DMS79 treated with DMSO at 0.1 percent for 48 hours (cell line): ENCODE measurements around the gene IRF9.

ENCODE experiments used
- DNase-seq: peaks from one replicate; lab custom pipeline; 2025; lab: John Stamatoyannopoulos, UW

Gene IRF9, protein sequence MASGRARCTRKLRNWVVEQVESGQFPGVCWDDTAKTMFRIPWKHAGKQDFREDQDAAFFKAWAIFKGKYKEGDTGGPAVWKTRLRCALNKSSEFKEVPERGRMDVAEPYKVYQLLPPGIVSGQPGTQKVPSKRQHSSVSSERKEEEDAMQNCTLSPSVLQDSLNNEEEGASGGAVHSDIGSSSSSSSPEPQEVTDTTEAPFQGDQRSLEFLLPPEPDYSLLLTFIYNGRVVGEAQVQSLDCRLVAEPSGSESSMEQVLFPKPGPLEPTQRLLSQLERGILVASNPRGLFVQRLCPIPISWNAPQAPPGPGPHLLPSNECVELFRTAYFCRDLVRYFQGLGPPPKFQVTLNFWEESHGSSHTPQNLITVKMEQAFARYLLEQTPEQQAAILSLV

DNA sequence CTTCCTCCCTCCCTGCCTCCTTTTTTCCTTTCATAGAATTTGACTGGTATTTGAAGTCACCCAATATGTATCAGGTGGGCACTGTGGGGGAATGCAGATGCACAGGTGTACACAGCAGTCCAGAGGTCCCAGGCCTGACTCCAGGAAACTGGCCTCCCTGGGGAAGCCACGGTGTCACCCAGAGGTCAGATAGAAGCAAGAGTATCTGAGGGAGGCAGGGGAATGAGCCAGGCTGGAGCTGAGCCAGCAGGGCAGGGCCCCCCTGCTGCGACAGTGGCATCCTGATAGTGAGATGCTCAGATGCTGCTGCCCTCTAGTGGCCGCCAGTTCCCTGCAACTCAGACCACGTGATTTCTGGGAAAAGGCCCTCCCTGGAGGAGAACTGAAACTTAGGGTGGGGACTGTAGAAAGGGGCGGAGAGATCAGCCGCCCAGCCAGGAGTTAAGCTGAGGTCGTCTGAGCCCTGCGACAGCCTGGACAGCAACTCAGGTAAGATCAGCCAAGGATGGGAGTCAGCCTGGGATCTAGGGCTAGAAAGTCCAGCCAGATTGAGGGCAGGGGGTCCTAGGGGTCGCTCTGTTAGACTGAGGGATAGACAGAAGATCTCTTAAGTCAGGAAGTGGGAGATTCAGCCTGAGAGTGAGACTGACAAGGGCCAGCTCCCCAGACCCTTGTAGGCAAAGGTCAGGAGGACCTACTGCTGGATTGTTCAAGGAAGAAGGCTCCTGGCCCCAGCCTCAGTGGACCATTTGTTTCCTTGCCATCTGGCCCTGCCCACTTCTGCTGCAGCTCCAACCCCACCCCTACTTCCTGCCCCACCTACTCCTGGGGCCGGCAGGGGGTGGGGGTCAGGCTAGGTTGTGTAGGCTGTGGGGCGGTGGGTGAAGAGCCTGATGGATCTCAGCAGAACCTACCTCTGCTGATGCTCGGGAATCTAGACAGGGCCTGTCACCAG lies at the start of gene IRF9:
Gene IRF9 (plus strand): TSS at position 416 of the 955 bp plus-strand sequence. CDS start 880 bp downstream, outside the sequence.
- DNase-seq, result peak; percentile 99

DNA sequence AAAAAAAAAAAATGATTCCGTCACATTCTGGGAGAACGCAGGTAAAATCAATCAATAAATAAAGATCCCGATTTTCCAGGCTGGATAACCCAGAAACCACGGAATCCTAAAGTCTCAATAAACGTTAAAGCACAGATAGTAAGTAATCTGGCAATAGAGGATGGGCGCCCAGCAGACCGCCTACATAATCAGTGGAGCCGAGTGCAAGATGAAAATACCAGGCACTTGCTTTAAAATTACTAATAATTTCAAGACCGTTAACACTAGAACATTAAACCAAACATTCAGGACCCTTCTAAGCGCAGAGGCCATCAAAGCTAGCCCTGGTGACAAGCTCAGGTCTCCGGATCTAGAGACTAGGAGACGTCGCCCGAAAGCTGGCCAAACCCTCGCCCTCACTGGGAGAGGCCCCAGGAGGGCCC lies 47.7 kb upstream of the IRF9 start:
- peak; percentile 48 for DNase-seq

DNA sequence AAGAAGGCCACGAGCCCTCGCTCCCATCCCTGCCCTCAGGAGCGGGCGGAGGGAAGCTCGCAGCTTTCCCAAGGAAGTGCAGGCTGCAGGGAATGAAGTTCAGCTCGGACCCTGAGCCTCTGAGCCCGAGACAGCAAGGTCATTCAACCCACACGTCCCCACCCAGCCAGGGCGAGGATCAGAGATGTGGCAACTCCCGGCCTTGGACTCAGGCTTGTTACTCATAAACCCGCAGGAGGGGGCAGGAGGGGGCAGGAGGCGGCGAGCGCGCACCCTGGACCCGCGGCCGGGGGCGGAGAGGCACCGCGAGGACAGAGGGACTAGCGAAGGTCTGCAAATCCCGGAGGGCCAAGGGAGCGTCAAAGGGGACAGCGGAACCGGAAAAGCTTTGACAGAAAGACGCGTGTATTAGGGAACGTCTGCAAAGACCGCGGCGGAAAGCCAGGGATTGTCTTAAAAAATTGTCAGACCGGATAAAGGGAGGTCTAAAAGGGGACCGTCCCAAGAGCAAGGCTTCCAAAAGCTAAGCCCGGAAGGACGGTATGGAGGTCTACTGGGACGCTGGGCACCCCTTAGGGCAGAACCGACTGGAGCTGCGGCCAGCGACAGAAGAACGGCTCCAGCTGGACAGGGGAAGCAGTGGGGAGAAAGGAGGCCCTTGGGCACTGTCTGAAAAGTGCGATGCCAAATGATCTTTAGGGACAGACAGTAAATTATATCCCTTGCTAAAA lies 47.1 kb upstream of the IRF9 start:
- DNase-seq, result peak; percentile 96

GRCh38 chr14:24114532-24115421 lies 46.3 kb upstream of the IRF9 start, which contains the start of the genes DCAF11 and NRL:
Gene DCAF11, plus strand, starts transcription at chr14:24114777. Its CDS starts 818 bp downstream, at chr14:24115595.
Gene NRL, minus strand, starts transcription at chr14:24114949. Its CDS starts 32,101 bp downstream, at chr14:24082848.
- peak; percentile 100 for DNase-seq

DNA sequence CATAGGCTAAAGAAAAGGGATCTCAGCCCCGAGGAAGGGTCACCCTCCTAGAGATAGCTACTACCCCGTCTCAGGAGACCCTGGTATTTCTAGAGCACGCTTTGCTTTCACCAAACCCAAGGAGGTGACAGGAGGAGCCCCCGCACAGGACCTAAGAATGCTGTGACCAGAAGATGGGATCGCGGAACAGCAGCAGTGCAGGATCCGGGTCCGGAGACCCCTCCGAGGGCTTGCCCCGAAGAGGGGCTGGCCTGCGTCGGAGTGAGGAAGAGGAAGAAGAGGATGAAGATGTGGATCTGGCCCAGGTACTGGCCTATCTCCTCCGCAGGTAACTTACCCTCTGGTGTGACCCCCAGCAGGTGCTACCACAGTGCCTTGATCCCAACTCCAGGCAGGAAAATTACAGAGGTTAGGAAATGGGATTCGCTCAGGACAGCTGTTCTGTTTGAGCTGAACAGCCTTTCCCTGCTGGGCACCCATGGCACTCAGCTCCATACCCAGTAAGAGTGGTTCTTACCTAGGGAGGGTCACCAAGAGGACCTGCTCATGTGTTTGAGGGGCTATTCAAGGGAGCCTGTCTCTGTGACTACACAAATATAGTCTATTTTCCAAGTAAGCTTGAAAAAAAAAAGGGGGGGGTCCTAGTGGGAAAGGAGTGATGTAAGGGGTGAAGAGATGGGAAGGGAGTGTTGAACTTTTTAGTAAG lies 45.5 kb upstream of the IRF9 start:
- no peak for DNase-seq

- DNase-seq, result no peak
These were observed 44.8 kb upstream of the IRF9 start for GRCh38 chr14:24116128-24116814.

GRCh38 chr14:24117179-24117578 lies 43.9 kb upstream of the IRF9 start:
- no peak for DNase-seq

GRCh38 chr14:24119691-24120090 lies 41.4 kb upstream of the IRF9 start:
- no peak for DNase-seq

GRCh38 chr14:24121210-24121609 lies 39.9 kb upstream of the IRF9 start:
- DNase-seq, result no peak

- DNase-seq, result no peak
These were observed 38.6 kb upstream of the IRF9 start for GRCh38 chr14:24122416-24122815.

GRCh38 chr14:24122898-24123297 lies 38.2 kb upstream of the IRF9 start:
- DNase-seq, result no peak

DNA sequence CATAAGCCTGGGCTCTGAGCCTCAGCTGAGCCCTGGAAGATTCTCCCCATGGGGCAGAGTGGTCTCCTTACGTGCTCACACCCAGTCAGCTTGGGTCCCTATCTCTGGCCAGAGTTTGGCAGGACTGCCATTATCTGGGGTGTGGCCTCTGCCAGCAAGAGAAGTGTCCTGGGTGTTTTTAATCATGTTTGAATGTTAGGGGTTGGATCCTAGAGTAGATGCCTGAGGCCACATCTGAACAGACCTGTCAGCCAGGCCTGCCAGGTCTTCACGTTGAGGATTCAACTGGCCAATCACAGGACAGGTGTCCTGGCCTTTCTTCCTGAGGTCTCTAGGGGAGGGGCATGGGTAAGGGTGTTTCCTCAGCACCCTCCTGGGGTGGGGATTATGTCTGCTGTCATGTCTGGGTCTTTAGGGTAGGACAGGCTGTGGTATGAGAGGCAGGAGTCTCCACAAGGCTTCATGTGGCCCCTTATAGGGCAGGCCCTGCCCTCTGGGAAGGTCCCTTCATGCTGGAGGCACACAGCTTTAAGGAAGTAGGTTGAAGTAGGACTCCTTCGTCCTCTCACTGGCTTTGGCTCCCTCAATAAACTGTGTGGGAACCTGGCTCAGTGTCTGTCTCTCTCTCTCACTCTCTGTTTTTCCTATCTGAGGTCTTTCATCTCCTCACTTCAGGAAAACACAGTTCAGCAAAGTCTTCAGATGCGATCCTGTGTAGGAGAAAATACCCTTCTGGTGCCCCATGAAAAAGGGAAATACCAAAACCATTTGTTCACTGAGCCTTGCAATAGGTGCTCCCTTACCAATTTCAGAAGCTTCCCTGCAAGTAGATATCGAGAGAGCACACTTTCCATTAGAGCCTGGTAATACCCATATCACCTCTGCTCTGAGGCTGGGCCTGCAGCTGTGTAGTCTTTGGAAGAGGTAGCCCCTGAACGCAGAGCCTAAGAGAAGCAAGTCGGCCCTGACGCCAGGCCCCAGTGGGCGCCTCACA lies 37.3 kb upstream of the IRF9 start:
- DNase-seq, result no peak

- no peak for DNase-seq
These were observed 34.1 kb upstream of the IRF9 start for GRCh38 chr14:24126939-24127338.

DNA sequence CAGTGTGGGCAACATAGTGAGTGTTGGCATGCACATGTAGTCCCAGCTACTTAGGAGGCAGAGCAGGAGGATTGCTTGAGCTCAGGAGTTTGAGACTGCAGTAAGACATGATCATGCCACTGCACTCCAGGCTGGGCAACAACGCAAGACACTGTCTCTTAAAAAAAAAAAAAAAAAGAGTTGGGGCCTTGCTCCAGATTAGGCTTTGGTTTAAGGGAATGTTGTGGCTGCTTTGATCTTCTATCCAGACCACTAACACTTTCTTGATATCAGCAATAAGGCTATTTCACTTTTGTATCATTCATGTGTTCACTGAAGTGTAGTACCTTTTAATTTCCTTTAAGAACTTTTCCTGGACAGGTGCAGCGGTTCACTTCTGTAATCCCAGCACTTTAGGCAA lies 33.4 kb upstream of the IRF9 start:
- no peak for DNase-seq

DNA sequence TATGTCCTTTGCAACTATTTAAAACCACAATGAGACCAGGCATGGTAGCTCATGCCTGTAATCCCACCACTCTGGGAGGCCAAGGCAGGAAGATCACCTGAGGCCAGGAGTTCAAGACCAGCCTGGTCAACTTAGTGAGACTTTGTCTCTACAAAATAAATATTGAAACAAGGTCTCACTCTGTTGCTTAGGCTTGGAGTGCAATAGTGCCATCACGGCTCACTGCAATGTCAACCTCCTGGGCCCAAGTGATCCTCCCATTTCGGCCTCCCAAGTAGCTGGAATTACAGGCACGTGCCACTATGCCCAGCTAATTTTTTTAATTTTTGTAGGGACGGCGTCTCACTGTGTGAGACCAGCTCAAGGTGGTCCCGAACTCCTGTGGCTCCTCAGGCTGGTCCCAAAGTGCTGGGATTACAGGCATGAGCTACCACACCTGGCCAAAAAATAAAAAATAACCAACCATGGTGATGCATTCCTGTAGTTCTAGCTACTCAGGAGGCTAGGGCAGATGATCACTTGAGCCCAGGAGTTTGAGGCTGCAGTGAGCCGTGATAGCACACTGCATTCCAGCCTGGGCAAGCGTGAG lies 31.6 kb upstream of the IRF9 start:
- no peak for DNase-seq

DNA sequence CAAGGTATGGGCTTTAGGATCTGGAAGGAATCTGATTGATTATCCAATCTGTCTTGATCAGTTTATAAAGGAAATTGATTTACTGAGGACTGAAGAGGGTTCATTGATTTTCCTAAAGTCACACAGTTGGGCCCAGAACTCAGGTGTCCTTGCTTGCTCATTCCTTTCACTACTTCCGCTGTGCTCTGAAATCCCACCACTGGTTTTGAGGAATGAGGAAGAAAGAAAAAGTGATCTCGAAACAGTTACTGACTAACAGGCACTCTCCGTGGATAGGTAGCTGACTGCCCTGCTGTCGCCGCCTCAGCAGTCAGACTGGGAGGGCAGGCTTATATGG lies 30.7 kb upstream of the IRF9 start, which contains the start of gene FITM1:
Gene FITM1 (plus strand): TSS at position 280 of the 337 bp plus-strand sequence. CDS start 905 bp downstream, outside the sequence.
- no peak for DNase-seq

GRCh38 chr14:24130717-24131548 lies 30.1 kb upstream of the IRF9 start:
- DNase-seq, result no peak
